WTC11 (cell line): ENCODE data around the gene TFF2.

Experiments
- ATF3 ChIP-seq: sonication (generic); formaldehyde crosslinking; conservative IDR thresholded peaks from 2 replicates; pipeline ENCODE4 v1.8.1; 2022; ENCODE audit warnings: mild to moderate bottlenecking, missing genetic modification reagents
- CTCF ChIP-seq: fragments of 200-600 bp; IDR thresholded peaks from 2 replicates; pipeline ENCODE4 v1.8.0; 2022; ENCODE audit warnings: antibody characterized with exemption
- E2F1 ChIP-seq: sonication (generic); formaldehyde crosslinking; IDR thresholded peaks from 2 replicates; pipeline ENCODE4 v1.8.0; 2022; ENCODE audit warnings: mild to moderate bottlenecking, missing genetic modification reagents
- NR2C2 ChIP-seq: sonication (generic); formaldehyde crosslinking; IDR thresholded peaks from 2 replicates; pipeline ENCODE4 v1.8.0; 2022; ENCODE audit warnings: mild to moderate bottlenecking, missing genetic modification reagents

GRCh38 chr21:42343556-42343955, 7.2 kb downstream of the TFF2 start:
- TF ChIP-seq ATF3 (CRISPR knock-in tag) (no peak), E2F1 (CRISPR knock-in tag) (no peak), NR2C2 (CRISPR knock-in tag) (no peak), CTCF (no peak)
